ENCODE measurements around the gene IP6K3. TPM values are rescaled to one million over a fixed set of nuclear protein-coding genes. Genes with fewer than 3 reads are reported as not detected.
A peak's percentile ranks its signal among the peaks of the same experiment; 100 is the strongest.

The IP6K3 gene
- total RNA-seq, 6 experiments from 2014 or later = 0.25 to 0.83 (median 0.50) TPM; not detected in 2

DNA sequence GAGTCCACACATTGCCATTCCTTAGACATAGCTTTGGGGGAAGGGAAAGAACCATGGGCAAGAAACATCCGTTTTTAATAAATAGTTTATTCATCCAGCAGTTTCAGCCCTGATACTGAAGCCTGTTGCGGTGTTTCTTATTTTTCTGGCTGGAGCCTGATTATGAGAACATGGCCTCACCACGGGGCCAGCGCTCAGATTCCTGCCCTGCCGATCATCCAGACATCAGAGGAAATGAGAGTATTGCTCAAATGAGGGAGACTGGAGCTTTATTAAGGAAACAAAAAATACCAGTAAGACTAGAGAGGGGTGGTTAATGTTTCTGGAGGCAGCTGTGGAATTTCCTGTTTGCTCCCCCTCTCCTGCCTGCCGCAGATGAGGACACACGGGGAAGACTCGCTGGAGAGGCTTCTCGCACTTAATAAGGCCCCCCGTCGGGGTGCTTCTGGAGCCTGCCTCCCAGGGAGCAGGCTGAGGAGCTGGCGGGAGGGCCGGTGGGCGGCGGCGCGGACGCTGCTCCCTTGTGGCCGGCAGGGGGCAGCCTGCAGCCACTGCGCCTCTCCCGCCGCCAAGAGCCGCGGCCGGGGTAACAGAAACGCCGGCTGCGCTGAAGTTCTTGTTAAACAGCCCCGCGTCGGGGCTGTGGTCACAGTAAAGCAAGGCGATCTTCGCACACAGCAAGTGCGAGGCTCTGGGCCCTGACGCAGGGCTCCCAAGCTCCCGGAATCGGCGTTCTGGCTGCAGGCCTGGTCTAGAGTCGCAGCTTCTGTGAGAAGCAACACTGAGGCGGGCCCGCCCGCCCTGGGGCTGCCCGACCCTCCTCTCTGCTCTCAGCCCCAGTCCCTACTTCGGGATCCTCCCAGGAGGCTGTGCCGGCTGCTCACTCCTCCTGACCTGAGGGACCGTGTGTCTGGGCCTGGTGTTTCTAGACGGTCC is 24.7 kb upstream of the IP6K3 start:
- peak overlapping the region; percentile 73 for H3K4me3 Mint-ChIP-seq
- H3K9me3 Mint-ChIP-seq = no peaks in the 10 kb centered on the region
- H3K27ac Mint-ChIP-seq = peak overlapping the region; percentile 94

DNA sequence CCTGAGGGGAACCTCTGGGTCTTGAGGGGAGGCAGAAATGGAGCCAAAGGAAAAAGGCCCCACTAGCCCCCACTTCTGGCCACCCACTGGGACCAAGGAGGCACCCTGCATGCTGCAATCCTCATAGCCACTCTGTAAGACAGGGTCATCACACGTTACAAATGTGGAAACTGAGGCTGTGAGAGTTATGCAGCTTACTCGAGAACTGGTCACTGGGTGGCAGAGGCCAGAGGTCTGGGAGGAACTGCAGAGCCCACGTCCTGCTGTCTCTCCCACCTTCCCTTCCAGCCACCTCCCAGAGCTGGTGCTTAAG is 24.1 kb upstream of the IP6K3 start:
- TF ChIP-seq, protein P1, sequence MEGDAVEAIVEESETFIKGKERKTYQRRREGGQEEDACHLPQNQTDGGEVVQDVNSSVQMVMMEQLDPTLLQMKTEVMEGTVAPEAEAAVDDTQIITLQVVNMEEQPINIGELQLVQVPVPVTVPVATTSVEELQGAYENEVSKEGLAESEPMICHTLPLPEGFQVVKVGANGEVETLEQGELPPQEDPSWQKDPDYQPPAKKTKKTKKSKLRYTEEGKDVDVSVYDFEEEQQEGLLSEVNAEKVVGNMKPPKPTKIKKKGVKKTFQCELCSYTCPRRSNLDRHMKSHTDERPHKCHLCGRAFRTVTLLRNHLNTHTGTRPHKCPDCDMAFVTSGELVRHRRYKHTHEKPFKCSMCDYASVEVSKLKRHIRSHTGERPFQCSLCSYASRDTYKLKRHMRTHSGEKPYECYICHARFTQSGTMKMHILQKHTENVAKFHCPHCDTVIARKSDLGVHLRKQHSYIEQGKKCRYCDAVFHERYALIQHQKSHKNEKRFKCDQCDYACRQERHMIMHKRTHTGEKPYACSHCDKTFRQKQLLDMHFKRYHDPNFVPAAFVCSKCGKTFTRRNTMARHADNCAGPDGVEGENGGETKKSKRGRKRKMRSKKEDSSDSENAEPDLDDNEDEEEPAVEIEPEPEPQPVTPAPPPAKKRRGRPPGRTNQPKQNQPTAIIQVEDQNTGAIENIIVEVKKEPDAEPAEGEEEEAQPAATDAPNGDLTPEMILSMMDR (IDR thresholded peaks at IDR 0.05) = no peak
- peak overlapping the region; percentile 94 for H3K27ac Mint-ChIP-seq
- H3K36me3 Mint-ChIP-seq (ENCODE audit: low read depth) = peaks cover 25% of the 10 kb centered on the region
- no peak for DNase-seq
- H3K4me1 Mint-ChIP-seq (ENCODE audit: low read depth) = peaks cover 70% of the 10 kb centered on the region
- H3K4me3 Mint-ChIP-seq = peak overlapping the region; percentile 55
- no peaks in the 10 kb centered on the region for H3K9me3 Mint-ChIP-seq
- H3K27me3 Mint-ChIP-seq (ENCODE audit: insufficient read depth) = peaks cover 4% of the 10 kb centered on the region; the same call in 1 of the 2 replicates

More for the DNA sequence above, 24.7 kb upstream of the IP6K3 start:
- H3K36me3 Mint-ChIP-seq (ENCODE audit: low read depth) = peaks cover 31% of the 10 kb centered on the region
- H3K27me3 Mint-ChIP-seq (ENCODE audit: insufficient read depth) = peaks cover 4% of the 10 kb centered on the region; the same call in 1 of the 2 replicates
- DNase-seq = peak; percentile 97
- TF ChIP-seq, protein P1 (IDR thresholded peaks at IDR 0.05) = peak; percentile 98
- H3K4me1 Mint-ChIP-seq (ENCODE audit: low read depth) = peaks cover 70% of the 10 kb centered on the region

DNA sequence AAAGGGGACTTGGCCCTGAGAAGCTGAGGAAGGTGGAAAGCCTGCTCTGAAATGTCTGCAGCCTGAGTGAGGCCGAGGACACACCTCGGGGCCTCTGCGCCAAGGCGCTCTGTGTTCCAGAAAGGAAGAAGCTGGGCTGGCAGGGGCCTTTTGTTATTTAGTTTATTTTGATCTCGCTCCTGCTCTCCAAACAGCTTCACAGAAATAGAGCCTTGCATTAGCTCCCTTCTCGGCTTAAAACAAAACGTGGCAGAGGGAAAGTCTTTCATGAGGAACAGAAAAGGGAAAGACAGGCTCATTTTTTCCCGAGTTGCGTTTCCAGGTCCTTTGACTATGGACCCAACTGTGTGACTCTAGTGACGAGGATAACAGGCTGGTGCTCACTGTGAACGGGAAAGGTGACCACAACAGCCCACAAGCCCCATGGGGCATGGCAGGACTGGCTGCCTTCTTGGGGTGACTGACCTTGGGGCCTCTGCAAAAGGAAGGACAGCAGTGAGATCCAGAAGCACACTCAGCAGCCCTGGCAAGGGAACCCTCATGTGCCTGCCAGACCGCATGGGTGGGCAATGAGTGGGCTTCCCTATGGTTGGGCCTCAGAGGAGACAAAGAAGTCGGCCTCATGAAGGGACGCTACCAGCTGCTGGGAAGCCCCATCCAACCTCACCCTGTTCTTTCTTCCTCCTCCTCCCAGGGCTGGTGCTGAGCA is 23.6 kb upstream of the IP6K3 start:
- Mint-ChIP-seq H3K27me3 (ENCODE audit: insufficient read depth) (peaks cover 4% of the 10 kb centered on the region; the same call in 1 of the 2 replicates), H3K27ac (peak overlapping the region; percentile 94), H3K36me3 (ENCODE audit: low read depth) (peaks cover 21% of the 10 kb centered on the region), H3K4me1 (ENCODE audit: low read depth) (peaks cover 70% of the 10 kb centered on the region), H3K9me3 (no peaks in the 10 kb centered on the region), H3K4me3 (peak overlapping the region; percentile 55)
- DNase-seq = no peak
- TF ChIP-seq, protein P1 (IDR thresholded peaks at IDR 0.05) = no peak

DNA sequence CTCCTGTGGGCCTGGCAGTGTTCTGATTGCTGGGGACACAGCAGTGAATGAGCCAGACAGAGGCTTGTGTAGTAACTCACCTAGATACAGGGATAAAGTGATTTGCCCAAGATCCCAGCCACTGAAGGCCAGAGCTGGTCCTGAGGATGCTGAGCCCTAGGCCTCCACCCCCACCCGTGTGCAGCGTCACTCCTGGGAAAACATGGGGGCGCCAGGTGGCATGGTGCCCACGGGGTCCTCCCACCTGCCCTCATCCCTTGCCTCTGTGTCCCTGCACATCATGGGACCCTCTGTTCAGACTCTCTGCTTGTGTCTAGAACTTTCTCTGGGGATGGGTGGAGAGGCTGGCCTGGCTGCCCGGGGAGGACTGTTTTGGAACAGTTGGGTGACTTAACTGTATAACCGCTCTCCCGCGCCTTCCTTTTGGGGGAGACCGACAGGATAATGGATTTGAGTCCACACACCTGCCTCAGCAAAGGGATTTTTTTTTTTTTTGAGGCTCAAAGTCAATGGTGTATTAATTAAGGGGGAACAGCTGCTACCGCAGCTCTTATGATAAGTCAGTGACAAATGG is 22.6 kb upstream of the IP6K3 start:
- DNase-seq = no peak
- no peaks in the 10 kb centered on the region for H3K9me3 Mint-ChIP-seq
- H3K4me3 Mint-ChIP-seq = no peak overlapping the region
- TF ChIP-seq, protein P1 (IDR thresholded peaks at IDR 0.05) = no peak
- peaks cover 64% of the 10 kb centered on the region for H3K4me1 Mint-ChIP-seq (ENCODE audit: low read depth)
- peaks cover 13% of the 10 kb centered on the region for H3K36me3 Mint-ChIP-seq (ENCODE audit: low read depth)
- peaks cover 4% of the 10 kb centered on the region; the same call in 1 of the 2 replicates for H3K27me3 Mint-ChIP-seq (ENCODE audit: insufficient read depth)
- peak overlapping the region; percentile 94 for H3K27ac Mint-ChIP-seq

DNA sequence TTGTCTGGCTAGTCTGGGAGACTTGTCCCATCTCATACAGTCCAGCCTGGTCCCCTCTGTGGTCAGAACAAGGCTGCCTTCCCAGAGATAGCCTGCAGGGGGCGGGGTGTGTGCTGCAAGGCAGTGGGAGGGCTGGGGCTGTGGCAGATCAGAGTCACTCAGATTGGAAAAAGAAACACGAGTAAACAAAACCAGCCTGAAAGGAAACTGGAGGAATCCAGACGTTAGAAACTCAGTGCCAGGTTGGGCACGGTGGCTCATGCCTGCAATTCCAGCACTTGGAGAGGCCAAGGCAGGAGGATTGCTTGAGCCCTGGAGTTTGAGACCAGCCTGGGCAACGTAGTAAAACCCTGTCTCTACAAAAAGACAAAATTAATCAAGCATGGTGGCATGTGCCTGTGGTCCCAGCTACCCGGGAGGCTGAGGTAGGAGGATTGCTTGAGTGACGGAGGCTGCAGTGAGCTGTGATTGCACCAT is 22.0 kb upstream of the IP6K3 start:
- TF ChIP-seq, protein P1 (IDR thresholded peaks at IDR 0.05) = peak; percentile 93
- peak overlapping the region; percentile 45; the same call in 1 of the 2 replicates for H3K4me3 Mint-ChIP-seq
- peaks cover 4% of the 10 kb centered on the region; the same call in 1 of the 2 replicates for H3K27me3 Mint-ChIP-seq (ENCODE audit: insufficient read depth)

More for the DNA sequence above, 22.0 kb upstream of the IP6K3 start:
- peak; percentile 80 for DNase-seq
- H3K9me3 Mint-ChIP-seq = no peaks in the 10 kb centered on the region
- peaks cover 63% of the 10 kb centered on the region for H3K4me1 Mint-ChIP-seq (ENCODE audit: low read depth)
- H3K36me3 Mint-ChIP-seq (ENCODE audit: low read depth) = peaks cover 13% of the 10 kb centered on the region
- peak overlapping the region; percentile 94 for H3K27ac Mint-ChIP-seq
